Aorta (tissue), 5 donors: ENCODE results near the gene SMIM29. TPM values are rescaled to one million over a fixed set of nuclear protein-coding genes. Genes with fewer than 3 reads are reported as not detected.
A peak's percentile ranks its signal among the peaks of the same experiment; 100 is the strongest.
"Not testable (repeated sequence)": the region's sequence is repeated elsewhere in the genome, so short reads cannot be mapped to it uniquely, and the experiment has no call there.

Experiments used
- ATAC-seq: fragments of 200-7000 bp; cut with Tn5 transposase; one replicate; pipeline ENCODE4 v1.9.1; 2022; ENCODE audit warnings: moderate library complexity; ENCODE audit not compliant: low FRiP score
- DNase-seq, 2 donors: peaks; one replicate each; pipeline ENCODE4 v3.0.0-alpha.2; 2020
- H3K27ac ChIP-seq, 2 donors: one replicate each; pipeline ENCODE4 v1.5.1; 2013; ENCODE audit warnings: low read length in 2 of 2, mild to moderate bottlenecking in 2 of 2, moderate library complexity in 2 of 2, control low read depth in 1 of 2, inconsistent platforms in 1 of 2, low read depth in 1 of 2
- H3K27me3 ChIP-seq, 2 donors: one replicate each; pipeline ENCODE4 v1.6.1; 2013; ENCODE audit warnings: control low read depth in 1 of 2, low read length in 1 of 2, mild to moderate bottlenecking in 1 of 2, moderate library complexity in 1 of 2; ENCODE audit not compliant: insufficient read depth in 2 of 2, control insufficient read depth in 1 of 2
- H3K36me3 ChIP-seq, 2 donors: one replicate each; pipeline ENCODE4 v1.6.1; 2013; ENCODE audit warnings: control low read depth in 1 of 2, low read length in 1 of 2, mild to moderate bottlenecking in 1 of 2; ENCODE audit not compliant: insufficient read depth in 2 of 2, control insufficient read depth in 1 of 2
- H3K4me1 ChIP-seq, 2 donors: one replicate each; pipeline ENCODE4 v1.6.1; 2013; ENCODE audit warnings: low read length in 2 of 2, control low read depth in 1 of 2, mild to moderate bottlenecking in 1 of 2, moderate library complexity in 1 of 2; ENCODE audit not compliant: insufficient read depth in 2 of 2, control insufficient read depth in 1 of 2
- H3K4me3 ChIP-seq, 2 donors: one replicate each; pipeline ENCODE4 v1.5.1; 2013; ENCODE audit warnings: low read length in 2 of 2, control low read depth in 1 of 2, mild to moderate bottlenecking in 1 of 2
- H3K9me3 ChIP-seq: one replicate; pipeline ENCODE4 v1.6.1; 2013; ENCODE audit warnings: mild to moderate bottlenecking, low read length; ENCODE audit not compliant: control insufficient read depth
- WGBS, 2 donors: extraction: QIAGEN DNeasy Blood & Tissue Kit; methylation state at CpG; one replicate each; pipeline ENCODE4 v1.1.7; 2013; 5-methylcytosine and 5-hydroxymethylcytosine counted together
- intact Hi-C, 2 donors: fragments of 100-400 bp; cut with DNase I; formaldehyde crosslinking; loops; one replicate each; pipeline versions ENCODE4 v1.14.2 to v1.15.0; 2022
- polyA plus RNA-seq, 2 donors: library from polyadenylated mRNA; stranded (reverse); fragments of 200-250 nt; gene quantifications; one replicate each; pipeline ENCODE4 v1.2.3, GENCODE V29; 2013
- total RNA-seq, 2 donors: library from RNA; stranded (reverse); fragmentation: NEBNext Ultra II Directional; extraction: Animal tissue kit (Norgen Biotek cat#: 25700); gene quantifications; one replicate each; pipeline ENCODE4 v1.2.1, GENCODE V29; 2021
- donor health status: healthy with polysubstance abuse.
- donor health status: Bipolar disorder and iron deficiency.
- donor health status: DM: no; HTN: no; CAD: no.
- donor health status: DM: no; HTN: no; CAD: no.
- donor health status: DM: yes; HTN: yes; CAD: no.

SMIM29 gene
- total and polyA plus RNA-seq, 4 donors = 14.0 to 46.0 (median 26.2) TPM

DNA sequence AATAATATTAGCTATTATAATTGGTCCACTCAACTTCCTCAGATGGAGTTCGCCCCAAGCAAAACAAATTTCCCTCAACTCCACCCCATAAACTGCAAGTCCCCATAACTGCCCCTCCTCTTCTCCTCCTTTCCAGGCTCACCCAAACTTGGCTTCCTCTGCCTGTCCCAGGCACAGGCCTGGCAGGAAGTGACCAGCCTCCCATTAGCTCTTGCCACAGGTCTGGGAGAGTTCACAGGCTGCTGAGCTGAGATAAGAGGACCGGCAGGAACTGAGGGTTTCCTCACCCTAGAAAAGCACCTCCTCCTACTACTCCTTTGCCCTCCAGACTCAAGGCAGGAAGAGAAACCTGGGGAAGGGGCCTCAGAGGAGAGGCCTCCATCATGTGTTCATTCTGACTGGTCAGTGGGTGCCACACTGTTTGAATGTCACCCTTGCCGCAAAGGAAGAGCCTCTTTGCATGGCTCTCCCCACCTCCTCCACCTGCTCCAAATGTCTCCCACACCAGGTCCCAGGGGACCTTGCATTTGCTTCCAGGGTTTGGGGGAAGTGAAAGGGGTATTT, 24.5 kb upstream of the SMIM29 start:
- H3K36me3 ChIP-seq = no peaks in the 10 kb centered on the region
- 58 to 61% methylated on average over 3 of the region's 3 CpGs for WGBS, 2 donors
- H3K4me3 ChIP-seq = no peak overlapping the region
- H3K9me3 ChIP-seq = no peaks in the 10 kb centered on the region
- DNase-seq (peak in 1 of 2 donors; percentile 71), ATAC-seq (peak; percentile 85)
- no peaks in the 10 kb centered on the region for H3K27me3 ChIP-seq
- no peaks in the 10 kb centered on the region for H3K4me1 ChIP-seq
- no peak overlapping the region for H3K27ac ChIP-seq
- intact Hi-C loops = no loop called here

GRCh38 chr6:34272013-34272926, 23.5 kb upstream of the SMIM29 start:
- DNase-seq (peak in 1 of 2 donors; percentile 72), ATAC-seq (no peak)
- Histone ChIP-seq H3K9me3 (no peaks in the 10 kb centered on the region), H3K4me1 (no peaks in the 10 kb centered on the region), H3K36me3 (no peaks in the 10 kb centered on the region), H3K4me3 (no peak overlapping the region), H3K27ac (no peak overlapping the region), H3K27me3 (no peaks in the 10 kb centered on the region)
- WGBS, 2 donors = 94 to 95% methylated on average over 13 of the region's 13 CpGs
- intact Hi-C loops = no loop called here

- ATAC-seq, intact Hi-C loops, DNase-seq, H3K27ac ChIP-seq, H3K27me3 ChIP-seq, H3K36me3 ChIP-seq, H3K4me3 ChIP-seq, H3K9me3 ChIP-seq, H3K4me1 ChIP-seq: not testable (repeated sequence)
- WGBS, 2 donors = 77 to 78% methylated on average over 17 of the region's 17 CpGs
Measured at GRCh38 chr6:34269658-34270341, 21.0 kb upstream of the SMIM29 start.

DNA sequence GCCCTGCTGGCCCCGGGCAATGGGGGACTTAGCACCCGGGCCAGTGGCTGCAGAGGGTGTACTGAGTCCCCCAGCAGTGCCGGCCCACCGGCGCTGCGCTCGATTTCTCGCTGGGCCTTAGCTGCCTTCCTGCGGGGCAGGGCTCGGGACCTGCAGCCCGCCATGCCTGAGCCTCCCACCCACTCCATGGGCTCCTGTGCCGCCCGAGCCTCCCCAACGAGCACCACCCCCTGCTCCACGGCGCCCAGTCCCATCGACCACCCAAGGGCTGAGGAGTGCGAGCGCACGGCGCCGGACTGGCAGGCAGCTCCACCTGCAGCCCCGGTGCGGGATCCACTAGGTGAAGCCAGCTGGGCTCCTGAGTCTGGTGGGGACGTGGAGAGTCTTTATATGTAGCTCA, 20.3 kb upstream of the SMIM29 start:
- H3K27me3 ChIP-seq, H3K27ac ChIP-seq, H3K4me3 ChIP-seq, H3K9me3 ChIP-seq, H3K36me3 ChIP-seq, H3K4me1 ChIP-seq, DNase-seq, ATAC-seq, intact Hi-C loops: not testable (repeated sequence)
- 95 to 96% methylated on average over 5 to 22 of the region's 25 CpGs for WGBS, 2 donors

GRCh38 chr6:34267746-34268145, 18.9 kb upstream of the SMIM29 start:
- no peaks in the 10 kb centered on the region for H3K4me1 ChIP-seq
- no peak overlapping the region for H3K4me3 ChIP-seq
- intact Hi-C loops = no loop called here
- no peak for ATAC-seq
- no peaks in the 10 kb centered on the region for H3K9me3 ChIP-seq
- WGBS, 2 donors = 97 to 99% methylated on average over 2 of the region's 2 CpGs
- H3K27ac ChIP-seq = no peak overlapping the region
- no peaks in the 10 kb centered on the region for H3K27me3 ChIP-seq
- no peak for DNase-seq
- no peaks in the 10 kb centered on the region for H3K36me3 ChIP-seq

GRCh38 chr6:34263484-34263883, 14.7 kb upstream of the SMIM29 start:
- intact Hi-C loops, H3K9me3 ChIP-seq: not testable (repeated sequence)
- 79 to 84% methylated on average over 23 of the region's 23 CpGs for WGBS, 2 donors

GRCh38 chr6:34260576-34261267, 11.9 kb upstream of the SMIM29 start:
- H3K4me1 ChIP-seq = no peaks in the 10 kb centered on the region
- no peak for ATAC-seq
- intact Hi-C loops = no loop called here
- no peaks in the 10 kb centered on the region for H3K9me3 ChIP-seq
- 75 to 79% methylated on average over 17 of the region's 17 CpGs for WGBS, 2 donors
- H3K27me3 ChIP-seq = no peaks in the 10 kb centered on the region
- H3K4me3 ChIP-seq = no peak overlapping the region
- DNase-seq = no peak
- H3K27ac ChIP-seq = no peak overlapping the region
- no peaks in the 10 kb centered on the region for H3K36me3 ChIP-seq

More at GRCh38 chr6:34263484-34263883, 14.7 kb upstream of the SMIM29 start:
- not testable (repeated sequence) for H3K36me3 ChIP-seq, H3K27me3 ChIP-seq, DNase-seq, H3K4me3 ChIP-seq, H3K4me1 ChIP-seq, ATAC-seq, H3K27ac ChIP-seq

DNA sequence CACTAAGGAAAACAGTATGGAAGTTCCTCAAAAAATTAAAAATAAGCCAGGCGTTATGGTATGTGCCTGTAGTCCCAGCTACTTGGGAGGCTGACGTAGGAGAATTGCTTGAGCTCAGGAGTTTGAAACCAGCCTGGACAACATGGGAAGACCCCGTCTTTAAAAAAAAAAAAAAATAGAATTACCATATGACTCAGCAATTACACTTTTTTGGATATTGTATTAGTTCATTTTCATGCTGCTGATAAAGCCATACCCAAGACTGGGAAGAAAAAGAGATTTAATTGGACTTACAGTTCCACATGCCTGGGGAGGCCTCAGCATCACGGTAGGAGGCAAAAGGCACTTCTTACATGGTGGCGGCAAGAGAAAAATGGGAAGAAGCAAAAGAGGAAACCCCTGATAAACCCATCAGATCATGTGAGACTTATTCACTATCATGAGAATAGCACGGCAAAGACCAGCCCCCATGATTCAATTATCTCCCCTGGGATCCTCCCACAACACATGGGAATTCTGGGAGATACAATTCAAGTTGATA, 10.8 kb upstream of the SMIM29 start:
- ATAC-seq (no peak), DNase-seq (no peak)
- no peaks in the 10 kb centered on the region for H3K9me3 ChIP-seq
- no peaks in the 10 kb centered on the region for H3K36me3 ChIP-seq
- no peak overlapping the region for H3K27ac ChIP-seq
- 92 to 94% methylated on average over 6 of the region's 6 CpGs for WGBS, 2 donors
- intact Hi-C loops = no loop called here
- H3K4me1 ChIP-seq = no peaks in the 10 kb centered on the region
- H3K4me3 ChIP-seq = no peak overlapping the region
- H3K27me3 ChIP-seq = no peaks in the 10 kb centered on the region
